Body of pancreas (tissue), 4 donors: ENCODE data around the gene SLC5A10.

ENCODE experiments used
- CTCF ChIP-seq, 7 experiments: fragments of 450-650 bp in 4 of 7; fragments of 200-600 bp in 3 of 7; sonication (generic) in 3 of 7; IDR thresholded peaks; one replicate each; pipeline ENCODE4 v1.5.1; 2016 to 2019; ENCODE audit warnings: antibody characterized with exemption in 7 of 7
- POLR2A ChIP-seq, 3 donors: fragments of 450-650 bp; IDR thresholded peaks; one replicate each; pipeline ENCODE4 v1.6.1; 2016; ENCODE audit warnings: antibody characterized with exemption in 3 of 3, mild to moderate bottlenecking in 2 of 3

- no peak for TF ChIP-seq CTCF (IDR thresholded peaks at IDR 0.05)
- TF ChIP-seq POLR2A (IDR thresholded peaks at IDR 0.05), result no peak
Measured at GRCh38 chr17:18955009-18955408, 3.0 kb downstream of the SLC5A10 start.
